GM18526 (cell line): ENCODE results near the gene SPTLC2.

Experiments used
- POLR2A ChIP-seq: IDR thresholded peaks from 3 replicates; pipeline ENCODE4 v1.6.1; 2011; ENCODE audit not compliant: insufficient read length; ENCODE audit errors: extremely low read depth

The SPTLC2 gene

DNA sequence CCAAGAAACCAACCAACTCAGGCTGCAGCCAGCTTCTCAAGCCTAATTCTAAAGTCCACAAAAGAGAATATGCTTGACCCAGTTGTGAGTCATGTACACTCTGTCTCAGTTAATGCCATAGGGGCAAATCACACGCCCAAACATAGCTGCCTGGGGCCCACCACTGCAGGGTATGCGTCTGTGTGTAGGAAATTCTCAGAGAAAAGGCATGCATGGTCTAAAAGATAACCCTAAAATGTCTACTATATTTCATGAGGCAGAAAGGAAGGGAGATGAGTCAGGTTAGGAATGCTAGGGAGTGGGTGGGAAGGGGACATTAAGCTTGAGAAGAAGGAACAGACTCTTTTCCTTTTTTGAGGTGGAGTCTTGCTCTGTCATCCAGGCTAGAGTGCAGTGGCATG, 22.3 kb upstream of the SPTLC2 start:
- no peak for TF ChIP-seq POLR2A

DNA sequence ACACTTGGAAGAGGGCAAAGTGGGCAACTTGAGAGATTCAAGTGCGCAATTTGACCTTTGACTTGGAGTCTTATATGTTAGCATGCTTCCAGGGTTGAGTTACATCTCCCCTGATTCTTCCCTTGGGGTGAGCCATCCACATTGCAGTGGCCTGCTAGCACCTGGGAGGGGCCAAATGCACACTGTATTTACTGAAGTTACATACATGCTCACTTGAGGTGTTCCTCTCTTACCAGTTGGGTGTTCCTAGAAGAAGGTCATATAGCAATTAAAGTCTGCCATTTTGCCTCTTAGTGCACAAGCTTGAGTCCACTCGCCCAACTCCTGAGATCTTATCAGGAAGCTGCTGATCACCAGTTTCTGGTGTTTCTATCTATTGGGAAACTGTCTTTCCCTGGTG, 13.7 kb upstream of the SPTLC2 start:
- no peak for TF ChIP-seq POLR2A

DNA sequence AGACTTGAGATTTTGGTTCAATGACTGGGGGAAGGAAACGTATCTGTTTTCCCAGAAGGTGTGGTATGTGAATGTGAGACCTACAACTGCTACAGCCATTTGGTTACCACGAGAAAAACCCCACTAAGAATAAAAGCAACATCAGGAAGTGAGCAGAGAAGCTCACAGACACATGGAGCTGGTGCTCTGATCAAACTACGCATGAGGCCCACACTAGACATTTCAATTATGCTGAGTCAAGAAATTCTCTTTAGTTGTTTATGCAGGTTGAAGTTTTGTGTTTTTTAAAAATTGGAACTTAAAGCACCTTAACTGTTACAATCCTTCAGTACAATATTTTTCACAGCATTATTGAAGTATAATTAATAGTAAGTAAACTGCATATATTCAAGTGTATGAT, 8.9 kb upstream of the SPTLC2 start:
- TF ChIP-seq POLR2A: no peak

DNA sequence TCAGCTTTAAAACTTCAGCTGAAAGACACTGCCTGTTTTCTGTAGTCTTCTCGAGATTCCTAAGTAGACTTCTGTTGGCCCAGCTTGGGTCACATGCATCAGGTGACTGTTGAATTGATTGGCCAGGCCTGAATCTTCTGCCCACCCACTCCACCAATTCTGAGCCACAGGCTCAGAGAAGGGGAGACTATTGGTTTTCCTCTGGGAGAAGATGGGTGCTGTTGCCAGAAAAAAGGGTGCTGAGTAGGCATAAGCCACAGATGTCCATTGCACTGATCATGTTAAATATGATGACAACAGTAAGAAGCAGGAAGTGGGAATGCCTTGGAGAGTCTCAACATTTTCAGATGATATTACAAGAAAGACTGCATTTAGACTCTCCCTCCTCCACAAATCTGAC, 6.8 kb upstream of the SPTLC2 start:
- TF ChIP-seq POLR2A: no peak

DNA sequence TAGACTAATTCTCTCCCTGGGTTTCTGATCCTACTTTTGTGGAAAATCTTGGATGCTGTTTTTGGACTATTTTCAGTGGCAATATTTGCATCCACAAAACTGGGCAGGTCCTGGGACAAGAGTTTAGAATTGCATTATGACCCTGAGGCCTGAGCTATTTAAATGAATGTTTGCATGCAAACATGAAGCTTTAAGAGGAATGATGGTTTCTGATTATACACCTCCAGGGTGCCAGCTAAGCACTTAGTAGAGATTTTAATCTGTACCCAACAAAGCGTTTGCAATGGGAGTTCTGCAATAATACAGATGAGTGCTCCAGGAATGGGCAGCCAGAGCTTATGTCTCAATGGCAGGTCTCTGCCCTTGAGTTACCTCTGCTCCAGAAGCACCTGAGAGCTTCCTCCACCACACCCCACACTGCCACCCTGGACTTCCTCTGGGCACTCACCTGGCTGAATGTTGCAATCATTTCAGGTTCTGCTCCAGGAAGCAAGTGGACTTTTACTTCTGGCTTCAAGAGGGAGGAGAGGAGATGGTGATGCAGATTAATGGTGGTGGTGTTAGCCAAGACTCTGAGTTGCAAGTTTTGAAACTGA, 6.0 kb upstream of the SPTLC2 start:
- TF ChIP-seq POLR2A: no peak

DNA sequence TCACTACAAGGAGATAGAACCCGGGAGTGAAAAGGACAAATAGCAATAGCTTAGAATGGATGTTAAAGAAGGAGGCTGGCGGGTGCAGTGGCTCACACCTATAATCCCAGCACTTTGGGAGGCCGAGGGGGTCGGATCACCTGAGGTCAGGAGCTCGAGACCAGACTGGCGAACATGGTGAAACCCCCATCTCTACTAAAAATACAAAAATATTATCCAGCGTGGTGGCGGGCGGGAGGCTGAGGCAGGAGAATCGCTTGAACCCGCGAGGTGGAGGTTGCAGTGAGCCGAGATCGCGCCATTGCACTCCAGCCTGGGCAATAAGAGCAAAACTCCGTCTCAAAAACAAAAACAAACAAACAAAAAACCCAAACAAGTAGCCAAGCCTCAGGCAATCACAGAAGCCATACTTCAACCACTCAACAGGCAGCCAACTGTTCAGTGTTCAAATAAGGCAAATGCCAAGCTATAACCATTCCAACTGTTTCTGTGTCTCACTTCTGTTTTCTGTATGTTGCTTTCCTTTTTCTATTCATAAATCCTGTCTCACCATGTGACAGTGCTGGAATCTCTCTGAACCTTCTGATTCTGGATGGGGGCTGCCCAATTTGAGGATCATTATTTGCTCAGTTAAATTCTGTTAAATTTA, 3.9 kb upstream of the SPTLC2 start:
- no peak for TF ChIP-seq POLR2A

DNA sequence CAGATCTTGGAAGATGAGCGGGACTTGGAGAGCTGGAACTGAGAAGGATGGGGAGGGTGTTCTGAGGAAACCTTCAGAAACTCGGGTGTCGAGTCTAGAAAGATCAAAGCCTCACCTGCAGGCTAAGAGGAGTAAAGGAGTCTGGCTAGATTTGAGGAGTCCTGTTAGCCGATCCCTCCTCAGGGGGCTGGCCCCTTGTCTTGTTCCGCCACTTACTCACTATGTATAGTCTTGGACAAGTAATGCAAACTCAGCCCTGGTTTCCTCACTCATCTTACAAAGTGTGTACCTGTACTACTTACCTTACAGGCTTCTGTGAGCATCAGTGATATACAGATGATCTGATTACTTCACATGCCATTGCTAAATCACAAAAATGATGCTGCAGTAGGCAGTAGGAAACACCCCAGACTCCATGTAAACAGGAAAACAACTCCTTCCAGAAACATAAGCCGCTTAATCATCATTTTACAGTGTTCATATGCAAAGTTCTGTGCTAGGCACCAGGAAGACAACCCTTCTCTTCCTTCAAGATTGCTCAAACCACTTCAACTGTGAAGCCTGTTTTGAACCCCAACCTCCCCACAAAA, 2.0 kb upstream of the SPTLC2 start:
- no peak for TF ChIP-seq POLR2A

DNA sequence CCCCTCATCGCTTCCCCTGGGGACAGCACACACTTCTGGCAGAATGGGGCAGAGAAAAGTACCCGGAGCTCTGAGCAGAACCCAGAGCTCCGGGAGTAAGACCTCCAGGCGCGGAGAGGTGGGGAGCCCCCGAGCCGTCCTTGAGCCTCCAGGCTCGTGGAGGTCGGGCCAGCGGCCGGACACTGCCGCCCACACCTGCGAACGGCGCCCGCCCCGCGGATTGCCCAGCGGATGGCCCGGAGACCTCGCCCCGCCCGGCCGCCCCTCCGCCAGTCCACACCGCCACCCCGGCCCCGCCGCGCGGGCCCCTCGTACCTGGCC, 344 bp downstream of the SPTLC2 start:
- TF ChIP-seq POLR2A: no peak

DNA sequence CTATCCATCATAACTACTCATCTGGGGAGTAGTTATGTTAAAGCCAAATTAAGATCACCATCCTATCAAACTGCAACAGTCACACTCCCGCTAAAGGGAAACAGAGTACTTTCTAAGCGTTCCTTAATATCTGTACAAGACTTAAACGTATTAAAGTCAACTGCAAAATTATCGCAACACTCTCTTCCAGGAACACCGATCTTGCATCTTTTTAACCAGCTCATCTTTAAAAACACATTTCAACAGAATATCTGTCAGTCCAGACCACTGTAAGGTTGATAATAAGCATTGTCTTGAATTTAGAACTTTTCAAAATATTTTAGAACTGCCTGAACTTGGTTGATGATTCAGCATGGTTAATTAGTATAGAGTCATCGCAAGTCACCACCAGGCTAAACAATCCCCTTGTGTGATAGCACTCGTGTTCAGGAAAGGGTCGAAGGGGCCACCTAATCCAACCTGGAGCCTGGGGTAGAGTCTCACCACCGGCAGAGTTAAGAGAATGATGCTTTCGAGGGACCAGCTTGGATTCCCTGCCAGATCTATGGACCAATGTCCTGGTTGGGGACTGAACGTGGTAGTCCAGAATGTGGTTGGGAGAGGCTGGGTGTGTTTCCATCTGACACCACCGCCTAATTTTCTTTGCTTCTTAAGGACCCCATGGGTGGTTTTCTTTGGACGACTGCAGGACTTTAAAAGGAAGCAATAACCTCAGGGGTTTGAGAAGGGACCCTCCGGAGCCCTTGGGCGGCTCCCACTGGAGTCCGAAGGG, 890 bp downstream of the SPTLC2 start:
- no peak for TF ChIP-seq POLR2A

DNA sequence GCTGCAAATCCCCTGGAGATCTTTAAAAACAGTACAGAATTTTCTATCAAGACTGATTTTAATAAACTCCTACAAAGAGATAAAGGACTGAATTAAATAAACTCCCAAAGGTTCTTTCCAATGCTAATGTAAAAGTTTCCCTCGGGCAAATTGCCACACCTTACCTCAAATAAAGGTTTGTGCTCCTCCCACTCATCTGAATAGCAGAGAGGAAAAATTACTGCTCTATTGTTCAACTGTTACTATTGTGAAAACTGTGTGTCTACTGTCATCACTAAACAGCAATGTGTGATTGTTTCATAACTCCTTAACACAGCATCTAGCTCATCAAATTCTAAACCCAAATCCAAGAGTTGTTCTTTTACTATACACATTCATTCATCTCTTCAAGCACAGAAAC, 3.2 kb downstream of the SPTLC2 start:
- TF ChIP-seq POLR2A: no peak

DNA sequence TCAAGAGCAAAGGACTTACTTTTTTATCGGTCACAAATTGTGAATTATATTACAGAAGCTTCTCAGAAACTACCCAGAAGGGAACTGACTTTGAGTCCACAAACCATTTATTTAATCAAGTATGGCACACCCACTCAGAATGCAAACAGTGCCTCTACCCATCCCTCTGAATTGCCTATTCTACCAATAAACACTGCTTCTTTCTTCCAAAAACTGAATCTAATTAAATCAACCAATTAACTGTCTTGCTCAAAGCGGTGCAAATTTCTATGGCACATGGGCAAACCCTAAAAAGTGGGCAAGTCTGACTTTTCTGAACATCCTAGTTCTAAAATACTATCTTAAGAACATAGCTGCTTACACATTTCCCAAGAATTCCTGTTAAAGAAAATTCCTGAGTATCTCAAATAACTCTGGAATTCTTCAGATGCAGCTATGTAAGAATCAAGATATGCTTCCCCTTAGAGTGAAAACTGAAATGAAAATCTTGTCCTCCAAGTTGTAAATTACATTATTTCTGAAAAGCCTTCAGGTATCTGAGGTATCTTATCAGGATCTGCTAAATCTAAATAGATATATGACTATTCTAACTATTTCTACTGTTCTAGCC, 4.3 kb downstream of the SPTLC2 start:
- no peak for TF ChIP-seq POLR2A

DNA sequence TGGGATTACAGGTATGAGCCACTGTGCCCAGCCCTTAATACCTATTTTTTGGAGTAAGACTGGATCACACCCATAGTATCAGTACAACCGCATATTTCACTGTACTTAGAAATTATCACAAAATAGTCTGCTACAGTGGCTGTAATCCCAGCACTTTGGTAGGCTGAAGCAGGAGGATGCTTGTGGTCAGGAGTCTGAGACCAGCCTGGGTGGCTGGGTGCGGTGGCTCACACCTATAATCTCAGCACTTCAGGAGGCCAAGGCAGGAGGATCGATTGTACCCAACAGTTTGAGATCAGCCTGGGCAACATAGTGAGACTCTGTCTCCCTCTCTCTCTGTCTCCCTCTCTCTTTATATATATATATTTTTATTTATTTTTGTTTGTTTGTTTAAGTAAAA, 5.9 kb downstream of the SPTLC2 start:
- TF ChIP-seq POLR2A: no peak

DNA sequence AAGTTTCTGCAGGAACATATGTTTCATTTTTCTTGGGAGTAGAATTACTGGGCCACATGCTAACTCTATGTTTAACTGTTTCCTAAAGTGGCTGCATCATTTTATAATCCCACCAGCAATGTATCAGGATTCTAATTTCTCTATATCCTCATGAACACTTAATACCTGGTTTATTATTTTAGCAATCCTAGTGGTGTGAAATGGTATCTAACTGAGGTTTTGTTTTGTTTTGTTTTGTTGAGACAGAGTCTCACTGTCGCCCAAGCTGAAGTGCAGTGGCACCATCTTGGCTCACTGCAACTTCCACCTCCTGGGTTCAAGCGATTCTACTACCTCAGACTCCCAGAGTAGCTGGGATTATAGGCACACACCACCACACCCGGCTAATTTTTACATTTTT, 6.5 kb downstream of the SPTLC2 start:
- no peak for TF ChIP-seq POLR2A

DNA sequence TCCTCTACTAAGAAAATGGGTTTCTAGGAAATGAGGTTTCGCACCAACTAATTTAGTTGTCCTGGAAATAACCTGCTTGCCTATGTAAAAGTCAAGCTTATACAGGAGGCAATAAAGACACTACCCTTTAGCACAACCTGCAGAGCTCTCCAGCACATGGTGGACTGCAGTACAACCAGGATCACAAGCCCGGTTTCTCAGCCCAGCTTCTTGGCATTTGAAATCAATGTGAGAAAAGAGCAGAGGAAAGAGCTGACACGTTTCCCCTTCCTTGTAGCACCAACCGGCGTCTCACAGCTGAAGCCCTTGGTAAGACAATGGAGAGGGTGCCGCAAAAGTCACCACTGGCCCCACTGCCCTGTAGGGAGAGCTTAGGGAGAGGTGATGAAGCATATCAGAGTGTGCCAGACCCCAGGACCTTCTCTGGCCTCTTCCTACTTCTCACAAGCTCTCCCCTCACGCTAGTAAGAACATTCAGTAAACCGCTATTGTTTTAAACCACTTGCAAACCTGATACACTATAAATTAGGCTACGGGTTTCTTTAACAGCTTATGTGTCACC, 8.6 kb downstream of the SPTLC2 start:
- TF ChIP-seq POLR2A: no peak

DNA sequence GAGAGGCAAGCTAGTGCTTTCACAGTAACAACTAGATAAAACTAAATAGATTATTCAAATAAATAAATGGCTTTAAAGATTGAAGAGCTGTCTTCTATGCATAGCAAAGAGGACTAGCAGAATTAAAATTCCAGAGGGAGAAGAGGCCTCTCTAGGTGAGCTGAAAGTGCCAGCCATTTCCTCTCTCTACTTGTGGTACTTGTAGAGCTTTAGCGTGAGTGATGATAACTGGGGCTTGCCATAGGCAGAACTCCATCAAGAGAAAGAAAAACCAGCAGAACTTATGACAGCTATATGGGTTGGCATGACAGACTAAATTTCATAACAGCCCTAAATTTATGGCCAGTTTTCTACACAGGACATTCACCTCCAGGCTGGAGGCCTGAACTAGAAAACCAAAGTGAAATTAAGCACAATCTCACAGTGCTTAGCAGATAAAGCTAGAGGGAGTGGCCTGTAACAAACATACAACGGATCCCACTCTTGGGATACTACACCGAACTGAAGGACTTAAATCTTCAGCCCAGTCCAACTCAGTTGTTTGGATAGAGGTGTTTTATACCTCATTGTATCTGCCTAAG, 11.0 kb downstream of the SPTLC2 start:
- TF ChIP-seq POLR2A: no peak
